GM23338 (cell line): ENCODE data around the gene EIF4A2. TPM values are rescaled to one million over a fixed set of nuclear protein-coding genes. Genes with fewer than 3 reads are reported as not detected.
A peak's percentile ranks its signal among the peaks of the same experiment; 100 is the strongest.

Experiments
- ATAC-seq: fragments of 200-7000 bp; cut with Tn5 transposase; 3 replicates; pipeline ENCODE4 v1.9.1; 2020
- DNase-seq: peaks from one replicate; pipeline ENCODE4 v3.0.0-alpha.2; 2015; ENCODE audit warnings: low spot score
- H2AFZ ChIP-seq: fragments of 200-600 bp; sonication (generic); 2 replicates; pipeline ENCODE4 v1.8.0; 2016; ENCODE audit warnings: antibody characterized with exemption, mild to moderate bottlenecking, moderate library complexity
- H3F3A ChIP-seq: fragments of 200-600 bp; sonication (generic); replicated peaks from 2 replicates; pipeline ENCODE4 v1.8.0; 2017; ENCODE audit warnings: antibody characterized with exemption, mixed run types, low read depth
- H3K27ac ChIP-seq: fragments of 200-600 bp; sonication (generic); 2 replicates; pipeline ENCODE4 v1.6.1; 2016; ENCODE audit warnings: low read depth
- H3K27me3 ChIP-seq: fragments of 200-600 bp; sonication (generic); 2 replicates; pipeline ENCODE4 v1.8.0; 2016; ENCODE audit warnings: mild to moderate bottlenecking, mixed run types, moderate library complexity; ENCODE audit not compliant: insufficient read depth
- H3K36me3 ChIP-seq: fragments of 200-600 bp; sonication (generic); 2 replicates; pipeline ENCODE4 v1.8.0; 2016; ENCODE audit warnings: mild to moderate bottlenecking; ENCODE audit not compliant: insufficient read depth
- H3K4me1 ChIP-seq: fragments of 200-600 bp; sonication (generic); 2 replicates; pipeline ENCODE4 v1.8.0; 2016; ENCODE audit warnings: mild to moderate bottlenecking, moderate library complexity; ENCODE audit not compliant: insufficient read depth
- H3K4me2 ChIP-seq: fragments of 200-600 bp; sonication (generic); 2 replicates; pipeline ENCODE4 v1.7.1; 2017; ENCODE audit warnings: mixed run types
- H3K4me3 ChIP-seq: fragments of 200-600 bp; sonication (generic); 2 replicates; pipeline ENCODE4 v1.6.1; 2016; ENCODE audit warnings: mixed run types
- H3K79me2 ChIP-seq: fragments of 200-600 bp; sonication (generic); replicated peaks from 2 replicates; pipeline ENCODE4 v1.8.0; 2017; ENCODE audit warnings: mild to moderate bottlenecking; ENCODE audit not compliant: insufficient read depth
- H3K9me2 ChIP-seq: fragments of 200-600 bp; sonication (generic); 2 replicates; pipeline ENCODE4 v1.8.0; 2017; ENCODE audit not compliant: insufficient read depth
- H4K20me1 ChIP-seq: fragments of 200-600 bp; sonication (generic); replicated peaks from 2 replicates; pipeline ENCODE4 v1.8.0; 2017; ENCODE audit warnings: mild to moderate bottlenecking; ENCODE audit not compliant: insufficient read depth
- H3K27ac Mint-ChIP-seq: 2 replicates; pipeline ENCODE4 v1.8.0; 2020; ENCODE audit warnings: inconsistent platforms, mild to moderate bottlenecking, moderate library complexity, mixed read lengths
- H3K27me3 Mint-ChIP-seq: 3 replicates; pipeline ENCODE4 v1.8.0; 2022; ENCODE audit warnings: low read depth, mild to moderate bottlenecking, moderate library complexity, mixed read lengths, inconsistent platforms; ENCODE audit not compliant: insufficient read depth, poor library complexity
- H3K36me3 Mint-ChIP-seq: 3 replicates; pipeline ENCODE4 v1.8.0; 2021; ENCODE audit warnings: low read depth, mild to moderate bottlenecking, inconsistent platforms, moderate library complexity, mixed read lengths
- H3K4me1 Mint-ChIP-seq: 3 replicates; pipeline ENCODE4 v1.8.0; 2020; ENCODE audit warnings: mild to moderate bottlenecking, inconsistent platforms, mixed read lengths
- H3K4me3 Mint-ChIP-seq: 3 replicates; pipeline ENCODE4 v1.8.0; 2021; ENCODE audit warnings: moderate library complexity, mild to moderate bottlenecking, inconsistent platforms, mixed read lengths
- H3K9me3 Mint-ChIP-seq: 3 replicates; pipeline ENCODE4 v1.8.0; 2020; ENCODE audit warnings: moderate library complexity, mild to moderate bottlenecking, inconsistent platforms, mixed read lengths
- EZH2phosphoT487 ChIP-seq: fragments of 200-600 bp; sonication (generic); IDR thresholded peaks from one replicate; pipeline ENCODE4 v1.8.1; 2018; ENCODE audit warnings: antibody characterized with exemption; ENCODE audit not compliant: unreplicated experiment
- JUNB ChIP-seq: IDR thresholded peaks from one replicate; pipeline ENCODE4 v1.6.1; 2016; ENCODE audit warnings: antibody characterized with exemption; ENCODE audit not compliant: unreplicated experiment
- POLR2AphosphoS5 ChIP-seq: IDR thresholded peaks from 2 replicates; pipeline ENCODE4 v1.6.1; 2016; ENCODE audit warnings: antibody characterized with exemption, low read depth
- polyA plus RNA-seq: library from polyadenylated mRNA; unstranded; fragments of >200 nt; fragmentation: Nextera tagmentation; extraction: Ambion mirVana; gene quantifications from 2 replicates; pipeline ENCODE4 v1.2.1, GENCODE V29; 2016
- total RNA-seq: library from RNA; depleted of rRNA; stranded (reverse); fragments of >200 nt; shearing (Covaris generic); gene quantifications from 2 replicates; pipeline ENCODE4 v1.2.3, GENCODE V29; 2014
- TF ChIP-seq, protein P1 (sequence below), 2 experiments: fragments of 200-600 bp in 1 of 2; sonication (generic) in 1 of 2; conservative IDR thresholded peaks; 2 replicates each; pipeline versions ENCODE4 v1.5.1 to v1.6.1; 2016 to 2017; ENCODE audit warnings: antibody characterized with exemption in 2 of 2, low read depth in 2 of 2, mild to moderate bottlenecking in 2 of 2, moderate library complexity in 1 of 2
- TF ChIP-seq, protein P2 (sequence below): IDR thresholded peaks from one replicate; pipeline ENCODE4 v1.6.1; 2018; ENCODE audit warnings: antibody characterized with exemption; ENCODE audit not compliant: unreplicated experiment

The EIF4A2 gene
- total and polyA plus RNA-seq, 2 experiments from 2014 or later: 386 to 666 TPM

DNA sequence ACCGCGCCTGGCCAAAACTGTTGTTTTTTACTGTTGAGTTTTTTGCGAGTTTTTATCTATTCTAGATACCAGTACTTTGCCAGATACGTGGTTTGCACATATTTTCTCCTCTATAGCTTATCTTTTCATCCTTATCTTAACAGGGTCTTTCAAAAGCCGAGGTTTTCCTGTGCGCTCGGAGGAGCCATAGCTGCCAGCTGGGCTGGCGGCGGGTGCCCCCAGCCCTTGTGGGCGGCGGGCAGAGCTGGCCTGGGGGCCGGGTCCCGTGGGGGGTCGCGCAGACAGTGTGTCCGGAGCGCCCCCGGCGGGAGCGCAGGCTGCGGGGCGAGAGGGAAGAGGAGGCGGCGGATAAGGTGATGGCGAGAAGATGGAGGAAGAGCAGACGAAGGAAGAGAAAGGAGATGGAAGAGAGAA lies 11.1 kb upstream of the EIF4A2 start:
- DNase-seq (peak; percentile 30), ATAC-seq (peak; percentile 34)
- peak overlapping the region; percentile 79 for H3K4me2 ChIP-seq
- H3K27me3 ChIP-seq: peaks cover 24% of the 10 kb centered on the region
- H3K36me3 Mint-ChIP-seq: no peaks in the 10 kb centered on the region
- H3F3A ChIP-seq: peaks cover 4% of the 10 kb centered on the region
- no peaks in the 10 kb centered on the region for H3K9me2 ChIP-seq
- H3K4me1 ChIP-seq: peaks cover 10% of the 10 kb centered on the region; the same call in 1 of the 2 replicates
- TF ChIP-seq EZH2phosphoT487: no peak
- TF ChIP-seq, protein P1, sequence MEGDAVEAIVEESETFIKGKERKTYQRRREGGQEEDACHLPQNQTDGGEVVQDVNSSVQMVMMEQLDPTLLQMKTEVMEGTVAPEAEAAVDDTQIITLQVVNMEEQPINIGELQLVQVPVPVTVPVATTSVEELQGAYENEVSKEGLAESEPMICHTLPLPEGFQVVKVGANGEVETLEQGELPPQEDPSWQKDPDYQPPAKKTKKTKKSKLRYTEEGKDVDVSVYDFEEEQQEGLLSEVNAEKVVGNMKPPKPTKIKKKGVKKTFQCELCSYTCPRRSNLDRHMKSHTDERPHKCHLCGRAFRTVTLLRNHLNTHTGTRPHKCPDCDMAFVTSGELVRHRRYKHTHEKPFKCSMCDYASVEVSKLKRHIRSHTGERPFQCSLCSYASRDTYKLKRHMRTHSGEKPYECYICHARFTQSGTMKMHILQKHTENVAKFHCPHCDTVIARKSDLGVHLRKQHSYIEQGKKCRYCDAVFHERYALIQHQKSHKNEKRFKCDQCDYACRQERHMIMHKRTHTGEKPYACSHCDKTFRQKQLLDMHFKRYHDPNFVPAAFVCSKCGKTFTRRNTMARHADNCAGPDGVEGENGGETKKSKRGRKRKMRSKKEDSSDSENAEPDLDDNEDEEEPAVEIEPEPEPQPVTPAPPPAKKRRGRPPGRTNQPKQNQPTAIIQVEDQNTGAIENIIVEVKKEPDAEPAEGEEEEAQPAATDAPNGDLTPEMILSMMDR (conservative IDR thresholded peaks at IDR 0.05; ENCODE audit: low read depth in 2 of 2): peak; percentile 22 to 28; a peak in 2 of 4 replicates
- H3K36me3 ChIP-seq: no peaks in the 10 kb centered on the region
- peak overlapping the region; percentile 52 for H3K4me3 ChIP-seq
- no peaks in the 10 kb centered on the region for H3K79me2 ChIP-seq
- H3K9me3 Mint-ChIP-seq: no peaks in the 10 kb centered on the region; the same call in 2 of the 3 replicates
- no peaks in the 10 kb centered on the region for H4K20me1 ChIP-seq
- H3K27ac Mint-ChIP-seq: no peak overlapping the region
- peaks cover 10% of the 10 kb centered on the region for H3K27me3 Mint-ChIP-seq
- peaks cover 16% of the 10 kb centered on the region for H3K4me1 Mint-ChIP-seq
- H3K4me3 Mint-ChIP-seq: peak overlapping the region; percentile 15; the same call in 1 of the 3 replicates
- peak overlapping the region; percentile 99 for H2AFZ ChIP-seq
- no peak overlapping the region for H3K27ac ChIP-seq

DNA sequence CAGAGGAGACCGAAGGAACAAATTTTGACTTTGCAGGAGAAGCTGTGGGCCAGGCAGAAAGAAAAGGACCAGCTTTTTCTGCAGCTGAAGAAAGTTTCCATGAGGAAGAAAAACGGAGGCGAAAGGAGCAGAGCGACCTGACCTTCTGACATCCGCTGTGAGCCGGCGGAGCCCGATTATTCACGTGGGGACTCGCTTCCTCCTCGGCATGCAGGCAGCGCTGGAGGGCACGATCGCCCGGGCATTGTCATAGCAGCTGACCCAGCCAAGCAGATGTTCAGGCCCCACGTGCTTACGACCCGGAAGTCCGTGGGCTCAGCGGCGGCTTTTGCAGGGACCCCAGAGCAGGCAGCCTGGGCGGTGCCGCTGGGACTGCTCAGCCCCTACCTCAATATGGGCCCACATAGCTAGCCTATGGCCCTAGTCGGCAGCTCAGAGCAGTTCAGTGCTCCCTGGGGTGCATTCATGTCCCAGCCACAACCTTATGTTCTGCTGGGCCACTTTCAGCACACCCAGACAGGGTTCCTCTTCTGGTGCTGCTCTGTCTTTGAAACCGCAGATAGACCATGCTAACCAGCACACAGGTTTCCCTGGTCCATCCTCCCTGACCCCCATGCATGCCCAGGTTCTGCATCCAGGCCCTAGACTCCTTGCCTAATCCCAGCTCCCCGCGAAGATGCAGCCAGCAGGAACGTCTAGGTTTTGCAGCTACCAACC lies 10.5 kb upstream of the EIF4A2 start:
- Mint-ChIP-seq H3K36me3 (no peaks in the 10 kb centered on the region), H3K27ac (no peak overlapping the region), H3K27me3 (peaks cover 10% of the 10 kb centered on the region), H3K4me3 (peak overlapping the region; percentile 15; the same call in 1 of the 3 replicates), H3K9me3 (no peaks in the 10 kb centered on the region; the same call in 2 of the 3 replicates), H3K4me1 (peaks cover 16% of the 10 kb centered on the region)
- peak overlapping the region; percentile 79 for H3K4me2 ChIP-seq
- ATAC-seq: peak; percentile 57
- no peak overlapping the region for H3K27ac ChIP-seq
- peak; percentile 70 for DNase-seq
- peak overlapping the region; percentile 52 for H3K4me3 ChIP-seq
- H3K27me3 ChIP-seq: peaks cover 24% of the 10 kb centered on the region
- peak overlapping the region; percentile 99 for H2AFZ ChIP-seq
- peaks cover 10% of the 10 kb centered on the region; the same call in 1 of the 2 replicates for H3K4me1 ChIP-seq
- no peaks in the 10 kb centered on the region for H3K79me2 ChIP-seq
- no peaks in the 10 kb centered on the region for H3K9me2 ChIP-seq
- H4K20me1 ChIP-seq: no peaks in the 10 kb centered on the region
- peaks cover 4% of the 10 kb centered on the region for H3F3A ChIP-seq
- no peaks in the 10 kb centered on the region for H3K36me3 ChIP-seq
- TF ChIP-seq JUNB (no peak), POLR2AphosphoS5 (no peak)
- TF ChIP-seq, protein P1 (conservative IDR thresholded peaks at IDR 0.05; ENCODE audit: low read depth in 2 of 2): no peak
- TF ChIP-seq, protein P2, sequence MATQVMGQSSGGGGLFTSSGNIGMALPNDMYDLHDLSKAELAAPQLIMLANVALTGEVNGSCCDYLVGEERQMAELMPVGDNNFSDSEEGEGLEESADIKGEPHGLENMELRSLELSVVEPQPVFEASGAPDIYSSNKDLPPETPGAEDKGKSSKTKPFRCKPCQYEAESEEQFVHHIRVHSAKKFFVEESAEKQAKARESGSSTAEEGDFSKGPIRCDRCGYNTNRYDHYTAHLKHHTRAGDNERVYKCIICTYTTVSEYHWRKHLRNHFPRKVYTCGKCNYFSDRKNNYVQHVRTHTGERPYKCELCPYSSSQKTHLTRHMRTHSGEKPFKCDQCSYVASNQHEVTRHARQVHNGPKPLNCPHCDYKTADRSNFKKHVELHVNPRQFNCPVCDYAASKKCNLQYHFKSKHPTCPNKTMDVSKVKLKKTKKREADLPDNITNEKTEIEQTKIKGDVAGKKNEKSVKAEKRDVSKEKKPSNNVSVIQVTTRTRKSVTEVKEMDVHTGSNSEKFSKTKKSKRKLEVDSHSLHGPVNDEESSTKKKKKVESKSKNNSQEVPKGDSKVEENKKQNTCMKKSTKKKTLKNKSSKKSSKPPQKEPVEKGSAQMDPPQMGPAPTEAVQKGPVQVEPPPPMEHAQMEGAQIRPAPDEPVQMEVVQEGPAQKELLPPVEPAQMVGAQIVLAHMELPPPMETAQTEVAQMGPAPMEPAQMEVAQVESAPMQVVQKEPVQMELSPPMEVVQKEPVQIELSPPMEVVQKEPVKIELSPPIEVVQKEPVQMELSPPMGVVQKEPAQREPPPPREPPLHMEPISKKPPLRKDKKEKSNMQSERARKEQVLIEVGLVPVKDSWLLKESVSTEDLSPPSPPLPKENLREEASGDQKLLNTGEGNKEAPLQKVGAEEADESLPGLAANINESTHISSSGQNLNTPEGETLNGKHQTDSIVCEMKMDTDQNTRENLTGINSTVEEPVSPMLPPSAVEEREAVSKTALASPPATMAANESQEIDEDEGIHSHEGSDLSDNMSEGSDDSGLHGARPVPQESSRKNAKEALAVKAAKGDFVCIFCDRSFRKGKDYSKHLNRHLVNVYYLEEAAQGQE: no peak
